SK-N-SH (cell line): ENCODE results near the gene LTBP2. TPM values are rescaled to one million over a fixed set of nuclear protein-coding genes. Genes with fewer than 3 reads are reported as not detected.

Source experiments
- CTCF ChIA-PET: fragments of 300-600, 350-600 bp; formaldehyde crosslinking; extraction: SDS; loops from one replicate; lab custom pipeline; 2021; lab: Yijun Ruan, JAX
- POLR2A ChIA-PET: fragments of 350-600 bp; sonication (Branson Sonifier 250); formaldehyde crosslinking; extraction: SDS; loops from one replicate; lab custom pipeline; 2020; ENCODE audit warnings: antibody characterized with exemption, inconsistent platforms; lab: Yijun Ruan, JAX
- DNase-seq: peaks from one replicate; pipeline ENCODE4 v3.0.0; 2012
- H2AFZ ChIP-seq: fragments of 200-600 bp; sonication (generic); 2 replicates; pipeline ENCODE4 v1.8.1; 2016; ENCODE audit warnings: antibody characterized with exemption, mild to moderate bottlenecking, low read depth
- H3F3A ChIP-seq: fragments of 200-600 bp; sonication (generic); replicated peaks from 2 replicates; pipeline ENCODE3; 2016; ENCODE audit warnings: antibody characterized with exemption, mild to moderate bottlenecking; ENCODE audit not compliant: insufficient read depth
- H3K27ac ChIP-seq, 2 experiments: fragments of 200-500 bp in 1 of 2; fragments of 200-600 bp in 1 of 2; sonication (Bioruptor generic) in 1 of 2; sonication (generic), shearing (Covaris generic) in 1 of 2; 2 replicates each; pipeline versions ENCODE4 v1.5.1 to v1.6.1; 2014 to 2016; ENCODE audit warnings: low read depth in 2 of 2, inconsistent platforms in 1 of 2, low read length in 1 of 2, mild to moderate bottlenecking in 1 of 2, mixed read lengths in 1 of 2
- H3K27me3 ChIP-seq: fragments of 200-600 bp; sonication (generic), shearing (Covaris generic); 2 replicates; pipeline ENCODE4 v1.6.1; 2016; ENCODE audit warnings: mixed run types; ENCODE audit not compliant: insufficient read depth
- H3K36me3 ChIP-seq, 2 experiments: fragments of 200-500 bp in 1 of 2; fragments of 200-600 bp in 1 of 2; sonication (Bioruptor generic) in 1 of 2; sonication (generic) in 1 of 2; replicated peaks in 1 of 2; 2 replicates each; pipeline versions ENCODE3 to v1.5.1; 2014 to 2016; ENCODE audit warnings: low read length in 1 of 2, mild to moderate bottlenecking in 1 of 2; ENCODE audit not compliant: insufficient read depth in 2 of 2, control insufficient read depth in 1 of 2
- H3K4me1 ChIP-seq, 2 experiments: fragments of 200-500 bp in 1 of 2; fragments of 200-600 bp in 1 of 2; sonication (Bioruptor generic) in 1 of 2; sonication (generic), shearing (Covaris generic) in 1 of 2; 2 replicates each; pipeline versions ENCODE4 v1.5.1 to v1.6.1; 2014 to 2016; ENCODE audit warnings: low read depth in 1 of 2, low read length in 1 of 2, mixed run types in 1 of 2; ENCODE audit not compliant: insufficient read depth in 2 of 2, control insufficient read depth in 1 of 2
- H3K4me2 ChIP-seq: fragments of 200-600 bp; sonication (generic), shearing (Covaris generic); 2 replicates; pipeline ENCODE4 v1.6.1; 2017; ENCODE audit warnings: mixed run types
- H3K4me3 ChIP-seq, 2 experiments: fragments of 200-500 bp in 1 of 2; fragments of 200-600 bp in 1 of 2; sonication (Bioruptor generic) in 1 of 2; sonication (generic), shearing (Covaris generic) in 1 of 2; 2 replicates each; pipeline versions ENCODE4 v1.5.1 to v1.8.1; 2014 to 2016; ENCODE audit warnings: low read depth in 2 of 2, inconsistent platforms in 1 of 2, low read length in 1 of 2, mild to moderate bottlenecking in 1 of 2, mixed read lengths in 1 of 2, moderate library complexity in 1 of 2
- H3K79me2 ChIP-seq: fragments of 200-600 bp; sonication (generic); 2 replicates; pipeline ENCODE4 v1.8.1; 2017; ENCODE audit warnings: mild to moderate bottlenecking; ENCODE audit not compliant: insufficient read depth
- H3K9ac ChIP-seq: fragments of 200-600 bp; sonication (generic); 2 replicates; pipeline ENCODE4 v1.6.1; 2017; ENCODE audit warnings: mixed run types
- H3K9me2 ChIP-seq: fragments of 200-600 bp; sonication (generic); 2 replicates; pipeline ENCODE4 v1.6.1; 2017; ENCODE audit warnings: mixed run types
- H3K9me3 ChIP-seq: fragments of 200-600 bp; sonication (generic); 2 replicates; pipeline ENCODE4 v1.6.1; 2017; ENCODE audit warnings: mixed run types, mild to moderate bottlenecking, moderate library complexity
- H4K20me1 ChIP-seq: fragments of 200-600 bp; sonication (generic); 2 replicates; pipeline ENCODE4 v1.6.1; 2017; ENCODE audit warnings: mild to moderate bottlenecking, mixed run types; ENCODE audit not compliant: insufficient read depth
- CHD2 ChIP-seq: fragments of 150-350 bp; IDR thresholded peaks from 2 replicates; pipeline ENCODE4 v1.6.1; 2018; ENCODE audit warnings: low read length; ENCODE audit not compliant: partially characterized antibody
- EP300 ChIP-seq, 2 experiments: IDR thresholded peaks; 2 replicates each; pipeline versions ENCODE4 v1.4.0 to v1.6.1; 2012; ENCODE audit warnings: borderline replicate concordance in 1 of 2, low read depth in 1 of 2, low read length in 1 of 2
- EZH2phosphoT487 ChIP-seq: fragments of 200-600 bp; sonication (generic); IDR thresholded peaks from 2 replicates; pipeline ENCODE4 v1.6.1; 2017; ENCODE audit warnings: low read depth, mixed run types, mild to moderate bottlenecking, antibody characterized with exemption, moderate library complexity, borderline replicate concordance
- FOSL2 ChIP-seq: IDR thresholded peaks from 2 replicates; pipeline ENCODE4 v1.4.0; 2012; ENCODE audit warnings: low read depth, mild to moderate bottlenecking, moderate library complexity, borderline replicate concordance
- IRF3 ChIP-seq: fragments of 150-350 bp; IDR thresholded peaks from 2 replicates; pipeline ENCODE4 v1.6.1; 2016; ENCODE audit warnings: mild to moderate bottlenecking, low read depth, low read length
- JUND ChIP-seq: IDR thresholded peaks from 2 replicates; pipeline ENCODE4 v1.4.0; 2012
- MAX ChIP-seq: IDR thresholded peaks from 2 replicates; pipeline ENCODE4 v1.4.0; 2012; ENCODE audit warnings: low read depth
- MEF2A ChIP-seq: IDR thresholded peaks from 2 replicates; pipeline ENCODE4 v1.4.0; 2012; ENCODE audit warnings: low read depth, borderline replicate concordance
- MXI1 ChIP-seq: IDR thresholded peaks from 2 replicates; pipeline ENCODE4 v1.6.1; 2012; ENCODE audit warnings: mild to moderate bottlenecking, low read depth, low read length, improper control_type of control experiment
- NFIC ChIP-seq: IDR thresholded peaks from 2 replicates; pipeline ENCODE4 v1.4.0; 2012; ENCODE audit warnings: borderline replicate concordance
- NRF1 ChIP-seq: IDR thresholded peaks from 2 replicates; pipeline ENCODE4 v1.6.1; 2012; ENCODE audit warnings: low read depth, mild to moderate bottlenecking, low read length
- PBX3 ChIP-seq: IDR thresholded peaks from 2 replicates; pipeline ENCODE4; 2012
- POLR2AphosphoS5 ChIP-seq: IDR thresholded peaks from 2 replicates; pipeline ENCODE4 v1.6.1; 2012; ENCODE audit warnings: low read depth, low read length
- RFX5 ChIP-seq: IDR thresholded peaks from 2 replicates; pipeline ENCODE4 v1.6.1; 2012; ENCODE audit warnings: mild to moderate bottlenecking, improper control_type of control experiment, low read length
- RXRA ChIP-seq: IDR thresholded peaks from 2 replicates; pipeline ENCODE4 v1.4.0; 2012; ENCODE audit warnings: low read depth, mild to moderate bottlenecking, borderline replicate concordance
- SIN3A ChIP-seq: IDR thresholded peaks from 2 replicates; pipeline ENCODE4 v1.6.1; 2012; ENCODE audit warnings: low read depth, mild to moderate bottlenecking, low read length, moderate library complexity, borderline replicate concordance
- SMC3 ChIP-seq: IDR thresholded peaks from 2 replicates; pipeline ENCODE4 v1.6.1; 2012; ENCODE audit warnings: low read depth, low read length, improper control_type of control experiment
- TAF1 ChIP-seq: IDR thresholded peaks from 2 replicates; pipeline ENCODE4 v1.6.1; 2012; ENCODE audit warnings: low read depth, mild to moderate bottlenecking, low read length, moderate library complexity, borderline replicate concordance
- TEAD4 ChIP-seq: IDR thresholded peaks from 2 replicates; pipeline ENCODE4 v1.4.0; 2012; ENCODE audit warnings: mild to moderate bottlenecking, borderline replicate concordance; ENCODE audit not compliant: insufficient read depth
- USF1 ChIP-seq: IDR thresholded peaks from 2 replicates; pipeline ENCODE4 v1.4.0; 2012; ENCODE audit warnings: low read depth, borderline replicate concordance
- YY1 ChIP-seq: IDR thresholded peaks from 2 replicates; pipeline ENCODE4 v1.4.0; 2012; ENCODE audit warnings: low read depth, mild to moderate bottlenecking
- whole genome bisulfite sequencing: methylation state at CpG from one replicate; pipeline ENCODE4 v1.1.6; 2017; ENCODE audit warnings: low lambda C conversion rate; 5-methylcytosine and 5-hydroxymethylcytosine counted together
- polyA plus RNA-seq, 3 experiments: library from polyadenylated mRNA; depleted of rRNA; stranded (reverse); fragments of >200 nt; gene quantifications; 2 replicates each; pipeline ENCODE4 v1.2.3, GENCODE V29; 2012

The LTBP2 gene
- polyA plus RNA-seq, 1 of the 3 experiments (the other 2 are of a cell fraction): 58.8 TPM

GRCh38 chr14:74557691-74558090 lies 54.3 kb downstream of the LTBP2 start (continued):
- TF ChIP-seq MEF2A: no peak
- TF ChIP-seq POLR2AphosphoS5: no peak
- TF ChIP-seq FOSL2: no peak
- no peak for TF ChIP-seq CHD2

- CTCF ChIA-PET: interaction anchor here (0.9 to 4.5 kb wide), 4 partner anchors 13 to 60 kb away, joined by 3 to 31 read pairs (median 4); partner anchors contain the start of gene LTBP2
- peaks cover 91% of the 10 kb centered on the region for H3K79me2 ChIP-seq
- TF ChIP-seq RXRA (no peak), USF1 (no peak), YY1 (no peak), NRF1 (no peak)
- TF ChIP-seq, all 33 proteins: peak for 0
- H3K27ac ChIP-seq: no peak overlapping the region
- no peak overlapping the region for H3K4me2 ChIP-seq
- DNase-seq: no peak
- H3K9ac ChIP-seq: no peak overlapping the region
- H3K9me2 ChIP-seq: no peaks in the 10 kb centered on the region
- no peak overlapping the region for H2AFZ ChIP-seq
- H3K27me3 ChIP-seq: no peaks in the 10 kb centered on the region
- peaks cover 15% of the 10 kb centered on the region for H3F3A ChIP-seq
- H3K4me1 ChIP-seq: peaks cover 0 to 48% of the 10 kb centered on the region in 2 experiments; a peak in 2 of 4 replicates
- WGBS: 83% methylated on average over 6 of the region's 15 CpGs
- H3K9me3 ChIP-seq: no peaks in the 10 kb centered on the region
- H4K20me1 ChIP-seq: peaks cover 3% of the 10 kb centered on the region
- H3K36me3 ChIP-seq: peaks cover 16 to 39% of the 10 kb centered on the region in 2 experiments
- no peak overlapping the region for H3K4me3 ChIP-seq
- POLR2A ChIA-PET: no interaction called here
These were observed 56.5 kb downstream of the LTBP2 start for GRCh38 chr14:74555476-74556050.

GRCh38 chr14:74554742-74555362 lies 57.2 kb downstream of the LTBP2 start:
- Histone ChIP-seq H3K27me3 (no peaks in the 10 kb centered on the region), H3K36me3 (peaks cover 23 to 38% of the 10 kb centered on the region in 2 experiments), H3K79me2 (peaks cover 91% of the 10 kb centered on the region), H3K27ac (no peak overlapping the region), H4K20me1 (peaks cover 3% of the 10 kb centered on the region; the same call in 1 of the 2 replicates), H3F3A (peaks cover 15% of the 10 kb centered on the region), H3K4me3 (no peak overlapping the region), H3K9ac (no peak overlapping the region), H3K9me2 (no peaks in the 10 kb centered on the region), H2AFZ (no peak overlapping the region), H3K4me2 (no peak overlapping the region), H3K9me3 (no peaks in the 10 kb centered on the region), H3K4me1 (peaks cover 0 to 55% of the 10 kb centered on the region in 2 experiments; a peak in 2 of 4 replicates)
- DNase-seq: no peak
- 86% methylated on average over 8 of the region's 8 CpGs for WGBS
- CTCF ChIA-PET: interaction anchor here (0.9 to 6.8 kb wide), 6 partner anchors 8 to 60 kb away, joined by 3 to 40 read pairs (median 4); no protein-coding TSS in a partner anchor
- POLR2A ChIA-PET: no interaction called here
- TF ChIP-seq USF1 (no peak), EZH2phosphoT487 (no peak), EP300 (IDR thresholded peaks at IDR 0.05; ENCODE audit: borderline replicate concordance in 1 of 2, low read depth in 1 of 2, low read length in 1 of 2) (no peak), YY1 (no peak), MEF2A (no peak), SIN3A (no peak), MAX (no peak), RFX5 (no peak), SMC3 (no peak), MXI1 (no peak), JUND (no peak), NFIC (no peak), TEAD4 (no peak), TAF1 (no peak), FOSL2 (no peak), PBX3 (no peak), IRF3 (no peak)
